ENCODE data around the gene FAM171A1.

FAM171A1 gene

GRCh38 chr10:15236340-15236739, 134.7 kb downstream of the FAM171A1 start:
- H2BK5ac ChIP-seq (ENCODE audit: low read depth, low read length, poor library complexity, severe bottlenecking) = no peak overlapping the region
- H3K9ac ChIP-seq (ENCODE audit: low read length) = peak overlapping the region; percentile 81
- no peak overlapping the region for H3K4ac ChIP-seq (ENCODE audit: low read depth in 1 of 2, low read length in 2 of 2)
- H3K23ac ChIP-seq (ENCODE audit: low read length in 2 of 2) = no peak overlapping the region
- no peak overlapping the region for H2BK120ac ChIP-seq (ENCODE audit: low read depth, low read length)
- H3K4me1 ChIP-seq (ENCODE audit: control insufficient read depth, insufficient read depth, low read depth, low read length) = peaks cover 5% of the 10 kb centered on the region
- no peak overlapping the region for H3K27ac ChIP-seq (ENCODE audit: low read length, poor library complexity, severe bottlenecking)
- peak; percentile 54 for DNase-seq
- no peak overlapping the region for H2BK12ac ChIP-seq (ENCODE audit: low read length in 2 of 2)
- no peak overlapping the region for H2BK15ac ChIP-seq (ENCODE audit: low read depth, poor library complexity, severe bottlenecking)
- no peak overlapping the region for H2AK5ac ChIP-seq (ENCODE audit: low read length, severe bottlenecking)
- H4K8ac ChIP-seq (ENCODE audit: low read length) = no peak overlapping the region
- peaks cover 19% of the 10 kb centered on the region for H3K79me1 ChIP-seq (replicated peaks; ENCODE audit: low read length, poor library complexity, severe bottlenecking)
- H2AFZ ChIP-seq (ENCODE audit: low read depth, low read length) = no peak overlapping the region
- H4K91ac ChIP-seq (ENCODE audit: low read length) = no peak overlapping the region
- H3K9me3 ChIP-seq (ENCODE audit: control insufficient read depth, low read length) = no peaks in the 10 kb centered on the region
- H3K36me3 ChIP-seq (ENCODE audit: control insufficient read depth in 1 of 2, insufficient read depth in 2 of 2, low read depth in 1 of 2, low read length in 2 of 2) = peaks cover 0 to 3% of the 10 kb centered on the region in 2 experiments
- H3K18ac ChIP-seq (ENCODE audit: low read depth in 1 of 2, low read length in 2 of 2) = no peak overlapping the region
- H3K4me2 ChIP-seq (ENCODE audit: low read length, poor library complexity, severe bottlenecking) = no peak overlapping the region
- no peak overlapping the region for H3K14ac ChIP-seq (ENCODE audit: low read length in 2 of 2)
- no peaks in the 10 kb centered on the region for H3K27me3 ChIP-seq (ENCODE audit: control insufficient read depth in 1 of 2, insufficient read depth in 1 of 2, low read length in 2 of 2)
- no peak overlapping the region for H3K4me3 ChIP-seq (ENCODE audit: insufficient read depth in 1 of 2, low read depth in 1 of 2, low read length in 2 of 2)
- WGBS = 86% methylated on average over 9 of the region's 9 CpGs

GRCh38 chr10:15232279-15232678, 138.8 kb downstream of the FAM171A1 start:
- Histone ChIP-seq H3K18ac (ENCODE audit: low read depth in 1 of 2, low read length in 2 of 2) (no peak overlapping the region), H3K4me1 (ENCODE audit: control insufficient read depth, insufficient read depth, low read depth, low read length) (peaks cover 5% of the 10 kb centered on the region), H3K4ac (ENCODE audit: low read depth in 1 of 2, low read length in 2 of 2) (no peak overlapping the region), H2BK12ac (ENCODE audit: low read length in 2 of 2) (no peak overlapping the region), H2AK5ac (ENCODE audit: low read length, severe bottlenecking) (no peak overlapping the region), H3K4me2 (ENCODE audit: low read length, poor library complexity, severe bottlenecking) (no peak overlapping the region), H3K79me1 (replicated peaks; ENCODE audit: low read length, poor library complexity, severe bottlenecking) (peaks cover 17% of the 10 kb centered on the region), H3K23ac (ENCODE audit: low read length in 2 of 2) (no peak overlapping the region), H3K36me3 (ENCODE audit: control insufficient read depth in 1 of 2, insufficient read depth in 2 of 2, low read depth in 1 of 2, low read length in 2 of 2) (no peaks in the 10 kb centered on the region), H3K14ac (ENCODE audit: low read length in 2 of 2) (no peak overlapping the region), H2BK120ac (ENCODE audit: low read depth, low read length) (no peak overlapping the region), H3K27me3 (ENCODE audit: control insufficient read depth in 1 of 2, insufficient read depth in 1 of 2, low read length in 2 of 2) (no peaks in the 10 kb centered on the region), H2AFZ (ENCODE audit: low read depth, low read length) (no peak overlapping the region), H4K8ac (ENCODE audit: low read length) (no peak overlapping the region), H3K9ac (ENCODE audit: low read length) (no peak overlapping the region), H3K27ac (ENCODE audit: low read length, poor library complexity, severe bottlenecking) (no peak overlapping the region), H3K4me3 (ENCODE audit: insufficient read depth in 1 of 2, low read depth in 1 of 2, low read length in 2 of 2) (no peak overlapping the region), H4K91ac (ENCODE audit: low read length) (no peak overlapping the region), H2BK5ac (ENCODE audit: low read depth, low read length, poor library complexity, severe bottlenecking) (no peak overlapping the region), H3K9me3 (ENCODE audit: control insufficient read depth, low read length) (no peaks in the 10 kb centered on the region), H2BK15ac (ENCODE audit: low read depth, poor library complexity, severe bottlenecking) (no peak overlapping the region)
- no peak for DNase-seq
- whole genome bisulfite sequencing = 95% methylated on average over 7 of the region's 8 CpGs

GRCh38 chr10:15231426-15231825, 139.7 kb downstream of the FAM171A1 start:
- no peak for DNase-seq
- Histone ChIP-seq H4K8ac (ENCODE audit: low read length) (no peak overlapping the region), H3K4me3 (ENCODE audit: insufficient read depth in 1 of 2, low read depth in 1 of 2, low read length in 2 of 2) (no peak overlapping the region), H3K79me1 (replicated peaks; ENCODE audit: low read length, poor library complexity, severe bottlenecking) (peaks cover 20% of the 10 kb centered on the region), H2AK5ac (ENCODE audit: low read length, severe bottlenecking) (no peak overlapping the region), H3K4me2 (ENCODE audit: low read length, poor library complexity, severe bottlenecking) (no peak overlapping the region), H3K9ac (ENCODE audit: low read length) (no peak overlapping the region), H2BK15ac (ENCODE audit: low read depth, poor library complexity, severe bottlenecking) (no peak overlapping the region), H2BK5ac (ENCODE audit: low read depth, low read length, poor library complexity, severe bottlenecking) (no peak overlapping the region), H3K9me3 (ENCODE audit: control insufficient read depth, low read length) (no peaks in the 10 kb centered on the region), H3K4me1 (ENCODE audit: control insufficient read depth, insufficient read depth, low read depth, low read length) (peaks cover 3% of the 10 kb centered on the region), H3K36me3 (ENCODE audit: control insufficient read depth in 1 of 2, insufficient read depth in 2 of 2, low read depth in 1 of 2, low read length in 2 of 2) (no peaks in the 10 kb centered on the region), H4K91ac (ENCODE audit: low read length) (no peak overlapping the region), H2BK12ac (ENCODE audit: low read length in 2 of 2) (no peak overlapping the region), H3K14ac (ENCODE audit: low read length in 2 of 2) (no peak overlapping the region), H3K18ac (ENCODE audit: low read depth in 1 of 2, low read length in 2 of 2) (no peak overlapping the region), H3K23ac (ENCODE audit: low read length in 2 of 2) (no peak overlapping the region), H2AFZ (ENCODE audit: low read depth, low read length) (no peak overlapping the region), H2BK120ac (ENCODE audit: low read depth, low read length) (no peak overlapping the region), H3K4ac (ENCODE audit: low read depth in 1 of 2, low read length in 2 of 2) (no peak overlapping the region), H3K27ac (ENCODE audit: low read length, poor library complexity, severe bottlenecking) (no peak overlapping the region), H3K27me3 (ENCODE audit: control insufficient read depth in 1 of 2, insufficient read depth in 1 of 2, low read length in 2 of 2) (no peaks in the 10 kb centered on the region)
- 96% methylated on average over 11 of the region's 11 CpGs for WGBS

GRCh38 chr10:15230257-15230656, 140.8 kb downstream of the FAM171A1 start:
- no peak overlapping the region for H2BK12ac ChIP-seq (ENCODE audit: low read length in 2 of 2)
- no peak overlapping the region for H4K91ac ChIP-seq (ENCODE audit: low read length)
- H2BK15ac ChIP-seq (ENCODE audit: low read depth, poor library complexity, severe bottlenecking) = no peak overlapping the region

More at GRCh38 chr10:15230257-15230656, 140.8 kb downstream of the FAM171A1 start:
- no peak overlapping the region for H3K18ac ChIP-seq (ENCODE audit: low read depth in 1 of 2, low read length in 2 of 2)
- peaks cover 22% of the 10 kb centered on the region for H3K79me1 ChIP-seq (replicated peaks; ENCODE audit: low read length, poor library complexity, severe bottlenecking)
- no peak overlapping the region for H3K4me2 ChIP-seq (ENCODE audit: low read length, poor library complexity, severe bottlenecking)
- no peak overlapping the region for H3K14ac ChIP-seq (ENCODE audit: low read length in 2 of 2)
- no peak overlapping the region for H3K4me3 ChIP-seq (ENCODE audit: insufficient read depth in 1 of 2, low read depth in 1 of 2, low read length in 2 of 2)
- no peak overlapping the region for H2BK120ac ChIP-seq (ENCODE audit: low read depth, low read length)
- DNase-seq = no peak
- H2BK5ac ChIP-seq (ENCODE audit: low read depth, low read length, poor library complexity, severe bottlenecking) = no peak overlapping the region
- no peak overlapping the region for H3K4ac ChIP-seq (ENCODE audit: low read depth in 1 of 2, low read length in 2 of 2)
- WGBS = 97% methylated on average over 3 of the region's 3 CpGs
- H3K4me1 ChIP-seq (ENCODE audit: control insufficient read depth, insufficient read depth, low read depth, low read length) = peaks cover 3% of the 10 kb centered on the region
- no peak overlapping the region for H4K8ac ChIP-seq (ENCODE audit: low read length)
- no peak overlapping the region for H3K23ac ChIP-seq (ENCODE audit: low read length in 2 of 2)
- peaks cover 0 to 9% of the 10 kb centered on the region in 2 experiments for H3K36me3 ChIP-seq (ENCODE audit: control insufficient read depth in 1 of 2, insufficient read depth in 2 of 2, low read depth in 1 of 2, low read length in 2 of 2)
- H2AK5ac ChIP-seq (ENCODE audit: low read length, severe bottlenecking) = no peak overlapping the region
- H3K9me3 ChIP-seq (ENCODE audit: control insufficient read depth, low read length) = no peaks in the 10 kb centered on the region
- H2AFZ ChIP-seq (ENCODE audit: low read depth, low read length) = no peak overlapping the region
- no peaks in the 10 kb centered on the region for H3K27me3 ChIP-seq (ENCODE audit: control insufficient read depth in 1 of 2, insufficient read depth in 1 of 2, low read length in 2 of 2)
- no peak overlapping the region for H3K27ac ChIP-seq (ENCODE audit: low read length, poor library complexity, severe bottlenecking)
- no peak overlapping the region for H3K9ac ChIP-seq (ENCODE audit: low read length)
